Endothelial cell of umbilical vein (primary cell): ENCODE measurements around the gene IGFL3.

Experiments
- CTCF ChIP-seq, 2 donors: IDR thresholded peaks; 1 replicate in 1 of 2; 2 replicates in 1 of 2; pipeline ENCODE4 v1.5.1; 2011; ENCODE audit warnings: low read length in 2 of 2, mild to moderate bottlenecking in 2 of 2, moderate library complexity in 2 of 2, control low read depth in 1 of 2, inconsistent platforms in 1 of 2, low read depth in 1 of 2; ENCODE audit not compliant: insufficient read depth in 1 of 2; ENCODE audit errors: extremely low read depth in 1 of 2
- EZH2 ChIP-seq: IDR thresholded peaks from 2 replicates; pipeline ENCODE4 v1.6.1; 2012; ENCODE audit warnings: borderline replicate concordance, low read depth, mild to moderate bottlenecking, moderate library complexity, low read length, inconsistent platforms; ENCODE audit not compliant: severe bottlenecking
- MAX ChIP-seq: IDR thresholded peaks from 2 replicates; pipeline ENCODE4 v1.6.1; 2011; ENCODE audit not compliant: insufficient read depth, insufficient read length
- POLR2A ChIP-seq: IDR thresholded peaks from 2 replicates; pipeline ENCODE4 v1.6.1; 2012; ENCODE audit warnings: low read depth, mild to moderate bottlenecking, control low read depth, low read length
- POLR2AphosphoS5 ChIP-seq: IDR thresholded peaks from 2 replicates; pipeline ENCODE4 v1.6.1; 2012; ENCODE audit warnings: low read depth, mild to moderate bottlenecking, control low read depth, low read length, moderate library complexity; ENCODE audit not compliant: insufficient read depth

GRCh38 chr19:46100344-46100743 is 24.1 kb downstream of the IGFL3 start:
- no peak for TF ChIP-seq CTCF (IDR thresholded peaks at IDR 0.05; ENCODE audit: extremely low read depth in 1 of 2, insufficient read depth in 1 of 2, low read depth in 1 of 2, low read length in 2 of 2)
- TF ChIP-seq POLR2AphosphoS5, result no peak
- no peak for TF ChIP-seq EZH2
- no peak for TF ChIP-seq MAX
- TF ChIP-seq POLR2A, result no peak
